Progenitor cell of endocrine pancreas (in vitro differentiated cells): ENCODE measurements around the gene USP2. TPM values are rescaled to one million over a fixed set of nuclear protein-coding genes. Genes with fewer than 3 reads are reported as not detected.

ENCODE experiments used
- DNase-seq: peaks from one replicate; pipeline ENCODE4 v3.0.0; 2021; ENCODE audit warnings: low spot score; ENCODE audit not compliant: unreplicated experiment
- H3K27ac Mint-ChIP-seq: 2 replicates; pipeline ENCODE4 v1.8.0; 2021; ENCODE audit warnings: mild to moderate bottlenecking, moderate library complexity, mixed read lengths
- H3K27me3 Mint-ChIP-seq: 2 replicates; pipeline ENCODE4 v1.8.0; 2021; ENCODE audit warnings: mixed read lengths
- H3K36me3 Mint-ChIP-seq: 2 replicates; pipeline ENCODE4 v1.8.0; 2022; ENCODE audit warnings: mixed read lengths; ENCODE audit not compliant: insufficient read depth
- H3K4me1 Mint-ChIP-seq: 2 replicates; pipeline ENCODE4 v1.8.0; 2021; ENCODE audit warnings: low read depth, mixed read lengths
- H3K4me3 Mint-ChIP-seq: 2 replicates; pipeline ENCODE4 v1.8.0; 2021; ENCODE audit warnings: low read depth, mild to moderate bottlenecking, moderate library complexity, mixed read lengths
- H3K9me3 Mint-ChIP-seq: 2 replicates; pipeline ENCODE4 v1.8.0; 2021; ENCODE audit warnings: low read depth, mixed read lengths
- CTCF ChIP-seq: fragments of 200-600 bp; sonication (generic); IDR thresholded peaks from one replicate; pipeline ENCODE4 v1.5.0; 2021; ENCODE audit warnings: antibody characterized with exemption, mild to moderate bottlenecking; ENCODE audit not compliant: unreplicated experiment
- total RNA-seq: library from RNA; stranded (reverse); gene quantifications from 2 replicates; pipeline ENCODE4 v1.2.1, GENCODE V29; 2021

Gene USP2
- total RNA-seq, 1 donor from 2014 or later: 5.1 TPM

GRCh38 chr11:119423509-119424254, 42.2 kb upstream of the USP2 start:
- DNase-seq: no peak
- no peak for TF ChIP-seq CTCF
- peaks cover 9% of the 10 kb centered on the region for H3K4me1 Mint-ChIP-seq
- H3K36me3 Mint-ChIP-seq: no peaks in the 10 kb centered on the region
- H3K9me3 Mint-ChIP-seq: no peaks in the 10 kb centered on the region
- H3K27ac Mint-ChIP-seq: no peak overlapping the region
- H3K27me3 Mint-ChIP-seq: peaks cover 67% of the 10 kb centered on the region
- peak overlapping the region; percentile 35 for H3K4me3 Mint-ChIP-seq

- DNase-seq: no peak
- Mint-ChIP-seq H3K36me3 (no peaks in the 10 kb centered on the region), H3K27ac (no peak within 1 kb of the TSS), H3K9me3 (no peaks in the 10 kb centered on the region), H3K4me1 (peaks cover 9% of the 10 kb centered on the region), H3K27me3 (peaks cover 66% of the 10 kb centered on the region), H3K4me3 (peak within 1 kb of the TSS; percentile 65)
- no peak for TF ChIP-seq CTCF
These were observed 41.5 kb upstream of the USP2 start, which contains the start of gene THY1 for GRCh38 chr11:119422809-119423508. TSS of gene THY1 (minus strand) at chr11:119423172. CDS start at chr11:119420905, 2,267 bp downstream.

- Mint-ChIP-seq H3K36me3 (no peaks in the 10 kb centered on the region), H3K27ac (no peak overlapping the region), H3K4me3 (peak overlapping the region; percentile 65), H3K27me3 (peaks cover 71% of the 10 kb centered on the region), H3K4me1 (peaks cover 9% of the 10 kb centered on the region), H3K9me3 (no peaks in the 10 kb centered on the region)
- peak; percentile 19 for DNase-seq
- TF ChIP-seq CTCF: no peak
These were observed 40.7 kb upstream of the USP2 start for GRCh38 chr11:119421941-119422808.

- Mint-ChIP-seq H3K4me1 (peaks cover 9% of the 10 kb centered on the region), H3K27ac (no peak overlapping the region)
These were observed 39.9 kb upstream of the USP2 start for GRCh38 chr11:119421351-119421750.

More at GRCh38 chr11:119421351-119421750, 39.9 kb upstream of the USP2 start:
- Mint-ChIP-seq H3K36me3 (no peaks in the 10 kb centered on the region), H3K9me3 (no peaks in the 10 kb centered on the region), H3K4me3 (no peak overlapping the region), H3K27me3 (peaks cover 77% of the 10 kb centered on the region)
- no peak for DNase-seq
- TF ChIP-seq CTCF: no peak
